GM12878 (cell line): ENCODE data around the gene KLF18.

Source experiments
- BACH1 ChIP-seq: fragments of 450-650 bp; IDR thresholded peaks from 2 replicates; pipeline ENCODE4 v1.6.1; 2017; ENCODE audit warnings: mild to moderate bottlenecking, borderline replicate concordance
- EP300 ChIP-seq, 2 experiments: fragments of 150-350 bp in 1 of 2; IDR thresholded peaks; 2 replicates each; pipeline ENCODE4 v1.6.1; 2011 to 2012; ENCODE audit warnings: low read depth in 2 of 2, low read length in 2 of 2, borderline replicate concordance in 1 of 2, improper control_type of control experiment in 1 of 2, inconsistent platforms in 1 of 2; ENCODE audit not compliant: control insufficient read depth in 1 of 2
- FOXK2 ChIP-seq: fragments of 450-650 bp; IDR thresholded peaks from 2 replicates; pipeline ENCODE4 v1.6.1; 2017; ENCODE audit warnings: mild to moderate bottlenecking, moderate library complexity
- JUND ChIP-seq: IDR thresholded peaks from 2 replicates; pipeline ENCODE4 v1.6.1; 2012; ENCODE audit warnings: low read depth, mild to moderate bottlenecking, low read length, improper control_type of control experiment, moderate library complexity
- KDM1A ChIP-seq: fragments of 200-600 bp; sonication (generic); IDR thresholded peaks from 2 replicates; pipeline ENCODE4 v1.6.1; 2016; ENCODE audit warnings: borderline replicate concordance
- MXI1 ChIP-seq: fragments of 150-350 bp; IDR thresholded peaks from 2 replicates; pipeline ENCODE4 v1.6.1; 2011; ENCODE audit warnings: low read depth, mild to moderate bottlenecking, inconsistent platforms, low read length, improper control_type of control experiment
- NFIC ChIP-seq: IDR thresholded peaks from 2 replicates; pipeline ENCODE4 v1.6.1; 2012; ENCODE audit warnings: low read depth, mild to moderate bottlenecking, inconsistent platforms, low read length, moderate library complexity
- POLR2A ChIP-seq: IDR thresholded peaks from 2 replicates; pipeline ENCODE4 v1.6.1; 2011; ENCODE audit warnings: low read depth, mild to moderate bottlenecking, low read length
- POU2F2 ChIP-seq: IDR thresholded peaks from 3 replicates; pipeline ENCODE4 v1.6.1; 2011; ENCODE audit warnings: low read depth, mild to moderate bottlenecking, low read length, borderline replicate concordance
- YY1 ChIP-seq: IDR thresholded peaks from 2 replicates; pipeline ENCODE4 v1.6.1; 2011; ENCODE audit warnings: low read depth, mild to moderate bottlenecking, low read length
- ZNF274 ChIP-seq: IDR thresholded peaks from one replicate; pipeline ENCODE4 v1.8.0; 2011; ENCODE audit not compliant: insufficient read length, insufficient read depth
- TF ChIP-seq, protein P1 (sequence below): IDR thresholded peaks from 2 replicates; pipeline ENCODE4 v1.6.1; 2011; ENCODE audit warnings: low read depth, mild to moderate bottlenecking, low read length, moderate library complexity, borderline replicate concordance; ENCODE audit errors: extremely low read depth
- TF ChIP-seq, protein P2 (sequence below), 3 experiments: IDR thresholded peaks in 2 of 3; conservative IDR thresholded peaks in 1 of 3; 2 replicates each; pipeline ENCODE4 v1.5.1; 2011; ENCODE audit warnings: low read depth in 3 of 3, low read length in 3 of 3, mild to moderate bottlenecking in 3 of 3, control low read depth in 2 of 3, moderate library complexity in 2 of 3, inconsistent platforms in 1 of 3, mixed read lengths in 1 of 3; ENCODE audit not compliant: control insufficient read depth in 2 of 3, insufficient read depth in 1 of 3; ENCODE audit errors: extremely low read depth in 1 of 3
- TF ChIP-seq, protein P3 (sequence below): IDR thresholded peaks from 2 replicates; pipeline ENCODE4 v1.6.1; 2011; ENCODE audit warnings: low read depth, low read length, improper control_type of control experiment, borderline replicate concordance

DNA sequence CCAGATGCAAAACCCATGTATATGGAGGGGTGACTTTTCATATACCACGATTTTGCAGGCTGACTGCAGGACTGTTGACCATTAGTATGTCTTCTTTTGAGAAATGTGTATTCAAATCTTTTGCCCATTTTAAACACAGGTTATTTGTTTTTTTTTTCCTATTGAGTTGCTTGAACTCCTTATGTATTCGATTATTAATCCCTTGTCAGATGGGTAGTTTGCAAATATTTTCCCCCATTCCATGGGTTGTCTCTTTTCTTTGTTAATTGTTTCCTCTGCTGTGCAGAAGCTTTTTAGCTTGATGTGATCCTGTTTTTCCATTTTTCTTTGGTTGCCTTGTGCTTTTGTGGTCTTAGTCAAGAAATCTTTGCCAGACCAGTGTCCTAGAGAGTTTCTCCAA lies 47.4 kb downstream of the KLF18 start:
- no peak for TF ChIP-seq KDM1A
- TF ChIP-seq, protein P1, sequence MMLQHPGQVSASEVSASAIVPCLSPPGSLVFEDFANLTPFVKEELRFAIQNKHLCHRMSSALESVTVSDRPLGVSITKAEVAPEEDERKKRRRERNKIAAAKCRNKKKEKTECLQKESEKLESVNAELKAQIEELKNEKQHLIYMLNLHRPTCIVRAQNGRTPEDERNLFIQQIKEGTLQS: no peak
- TF ChIP-seq MXI1: no peak
- no peak for TF ChIP-seq POLR2A
- no peak for TF ChIP-seq EP300 (IDR thresholded peaks at IDR 0.05; ENCODE audit: borderline replicate concordance in 1 of 2, control insufficient read depth in 1 of 2, low read depth in 2 of 2, low read length in 2 of 2)
- TF ChIP-seq, protein P2, sequence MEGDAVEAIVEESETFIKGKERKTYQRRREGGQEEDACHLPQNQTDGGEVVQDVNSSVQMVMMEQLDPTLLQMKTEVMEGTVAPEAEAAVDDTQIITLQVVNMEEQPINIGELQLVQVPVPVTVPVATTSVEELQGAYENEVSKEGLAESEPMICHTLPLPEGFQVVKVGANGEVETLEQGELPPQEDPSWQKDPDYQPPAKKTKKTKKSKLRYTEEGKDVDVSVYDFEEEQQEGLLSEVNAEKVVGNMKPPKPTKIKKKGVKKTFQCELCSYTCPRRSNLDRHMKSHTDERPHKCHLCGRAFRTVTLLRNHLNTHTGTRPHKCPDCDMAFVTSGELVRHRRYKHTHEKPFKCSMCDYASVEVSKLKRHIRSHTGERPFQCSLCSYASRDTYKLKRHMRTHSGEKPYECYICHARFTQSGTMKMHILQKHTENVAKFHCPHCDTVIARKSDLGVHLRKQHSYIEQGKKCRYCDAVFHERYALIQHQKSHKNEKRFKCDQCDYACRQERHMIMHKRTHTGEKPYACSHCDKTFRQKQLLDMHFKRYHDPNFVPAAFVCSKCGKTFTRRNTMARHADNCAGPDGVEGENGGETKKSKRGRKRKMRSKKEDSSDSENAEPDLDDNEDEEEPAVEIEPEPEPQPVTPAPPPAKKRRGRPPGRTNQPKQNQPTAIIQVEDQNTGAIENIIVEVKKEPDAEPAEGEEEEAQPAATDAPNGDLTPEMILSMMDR (IDR thresholded peaks at IDR 0.05 in 2 of 3, conservative IDR thresholded peaks at IDR 0.05 in 1 of 3; ENCODE audit: control insufficient read depth in 2 of 3, extremely low read depth in 1 of 3, insufficient read depth in 1 of 3, low read depth in 3 of 3, low read length in 3 of 3): no peak
- no peak for TF ChIP-seq ZNF274
- TF ChIP-seq, protein P3, sequence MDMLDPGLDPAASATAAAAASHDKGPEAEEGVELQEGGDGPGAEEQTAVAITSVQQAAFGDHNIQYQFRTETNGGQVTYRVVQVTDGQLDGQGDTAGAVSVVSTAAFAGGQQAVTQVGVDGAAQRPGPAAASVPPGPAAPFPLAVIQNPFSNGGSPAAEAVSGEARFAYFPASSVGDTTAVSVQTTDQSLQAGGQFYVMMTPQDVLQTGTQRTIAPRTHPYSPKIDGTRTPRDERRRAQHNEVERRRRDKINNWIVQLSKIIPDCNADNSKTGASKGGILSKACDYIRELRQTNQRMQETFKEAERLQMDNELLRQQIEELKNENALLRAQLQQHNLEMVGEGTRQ: no peak
- no peak for TF ChIP-seq YY1
- no peak for TF ChIP-seq POU2F2
- no peak for TF ChIP-seq NFIC
- TF ChIP-seq FOXK2: no peak
- no peak for TF ChIP-seq JUND
- TF ChIP-seq BACH1: no peak
